ENCODE data around the gene TWF2. TPM values are rescaled to one million over a fixed set of nuclear protein-coding genes. Genes with fewer than 3 reads are reported as not detected.

Gene TWF2
- total RNA-seq, 1 donor from 2014 or later, result 91.1 TPM

DNA sequence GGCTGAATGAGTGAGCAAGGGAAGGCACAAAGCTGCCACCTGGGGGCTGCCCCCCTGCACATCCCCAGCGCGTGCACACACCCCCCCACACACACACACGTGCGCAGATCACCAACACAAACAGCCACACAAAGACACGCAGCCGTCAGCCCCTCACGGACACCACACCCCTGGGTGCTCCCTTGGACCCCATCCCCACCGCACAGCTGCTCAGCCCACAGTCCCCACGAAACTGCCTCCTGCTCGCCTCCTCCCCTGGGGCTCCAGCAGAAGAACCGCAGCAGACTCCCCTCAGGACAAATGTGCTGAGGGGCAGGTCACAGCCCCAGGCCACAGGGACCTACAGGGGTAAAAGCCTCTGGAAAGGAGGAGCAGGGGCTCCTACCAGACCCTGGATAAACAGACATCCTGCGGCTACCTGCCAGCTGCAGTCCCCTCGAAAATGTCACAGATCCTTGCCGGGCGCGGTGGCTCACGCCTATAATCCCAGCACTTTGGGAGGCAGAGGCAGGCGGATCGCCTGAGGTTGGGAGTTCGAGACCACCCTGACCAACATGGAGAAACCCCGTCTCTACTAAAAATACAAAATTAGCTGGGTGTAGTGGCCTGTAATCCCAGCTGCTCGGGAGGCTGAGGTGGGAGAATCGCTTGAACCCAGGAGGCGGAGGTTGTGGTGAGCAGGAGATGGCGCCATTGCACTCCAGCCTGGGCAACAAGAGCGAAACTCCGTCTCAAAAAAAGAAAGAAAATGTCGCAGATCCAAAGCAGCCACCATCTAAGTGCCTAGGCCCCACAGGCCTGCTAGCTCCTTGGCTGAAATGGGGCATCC is 6.5 kb downstream of the TWF2 start:
- Mint-ChIP-seq H3K4me1 (ENCODE audit: low read depth) (peaks cover 21% of the 10 kb centered on the region), H3K27me3 (ENCODE audit: low read depth) (no peaks in the 10 kb centered on the region), H3K27ac (no peak overlapping the region), H3K4me3 (ENCODE audit: low read depth) (no peak overlapping the region), H3K9me3 (no peaks in the 10 kb centered on the region), H3K36me3 (ENCODE audit: low read depth) (peaks cover 52% of the 10 kb centered on the region)
- intact Hi-C loops (cut with micrococcal nuclease), result no loop called here
- no peak for DNase-seq (ENCODE audit: low spot score)

DNA sequence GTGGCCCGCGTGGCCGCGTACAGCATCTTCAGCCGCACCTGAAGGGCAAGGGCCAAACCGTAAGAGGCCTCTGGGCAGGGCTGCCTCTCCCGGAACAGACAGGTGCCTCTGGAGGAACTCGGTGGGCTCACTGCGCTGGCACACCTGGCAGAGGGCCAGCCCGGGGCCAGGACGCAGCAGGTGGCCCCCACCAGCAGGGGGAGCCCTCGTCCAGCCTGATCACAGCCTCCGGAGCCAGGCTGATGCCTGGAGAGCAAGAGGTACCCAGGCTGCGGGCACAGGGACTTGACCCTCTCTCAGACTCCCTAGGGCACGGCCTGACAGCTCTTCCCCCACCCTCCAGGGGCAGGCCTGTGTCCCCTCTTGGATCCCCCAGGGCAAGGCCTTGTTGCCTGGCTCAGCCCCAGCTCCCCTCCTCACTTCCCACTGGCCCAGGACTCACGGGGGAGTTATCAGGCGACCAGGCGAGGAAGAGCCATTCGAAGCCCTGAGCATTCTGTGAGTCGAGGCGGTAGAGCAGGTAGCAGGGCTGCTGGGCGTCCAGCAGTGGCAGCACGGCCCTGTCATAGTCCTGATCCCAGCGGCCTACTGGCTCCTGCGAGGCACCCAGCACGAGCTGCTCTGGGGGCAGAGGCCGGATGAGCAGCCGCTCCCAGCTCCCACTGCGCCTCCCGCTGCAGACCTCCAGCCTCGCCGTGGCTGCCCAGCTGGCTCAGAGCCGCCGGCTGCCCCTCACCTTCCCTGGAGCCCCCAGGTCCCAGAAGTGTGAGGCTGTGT is 7.3 kb downstream of the TWF2 start:
- Mint-ChIP-seq H3K9me3 (no peaks in the 10 kb centered on the region), H3K4me3 (ENCODE audit: low read depth) (no peak overlapping the region), H3K36me3 (ENCODE audit: low read depth) (peaks cover 52% of the 10 kb centered on the region), H3K27me3 (ENCODE audit: low read depth) (no peaks in the 10 kb centered on the region), H3K4me1 (ENCODE audit: low read depth) (peaks cover 19% of the 10 kb centered on the region), H3K27ac (peak overlapping the region; percentile 63)
- intact Hi-C loops (cut with micrococcal nuclease), result loop anchor here (1.0 kb wide), 1 partner anchor 108 kb away; no protein-coding TSS in a partner anchor
- DNase-seq (ENCODE audit: low spot score), result peak; percentile 75

DNA sequence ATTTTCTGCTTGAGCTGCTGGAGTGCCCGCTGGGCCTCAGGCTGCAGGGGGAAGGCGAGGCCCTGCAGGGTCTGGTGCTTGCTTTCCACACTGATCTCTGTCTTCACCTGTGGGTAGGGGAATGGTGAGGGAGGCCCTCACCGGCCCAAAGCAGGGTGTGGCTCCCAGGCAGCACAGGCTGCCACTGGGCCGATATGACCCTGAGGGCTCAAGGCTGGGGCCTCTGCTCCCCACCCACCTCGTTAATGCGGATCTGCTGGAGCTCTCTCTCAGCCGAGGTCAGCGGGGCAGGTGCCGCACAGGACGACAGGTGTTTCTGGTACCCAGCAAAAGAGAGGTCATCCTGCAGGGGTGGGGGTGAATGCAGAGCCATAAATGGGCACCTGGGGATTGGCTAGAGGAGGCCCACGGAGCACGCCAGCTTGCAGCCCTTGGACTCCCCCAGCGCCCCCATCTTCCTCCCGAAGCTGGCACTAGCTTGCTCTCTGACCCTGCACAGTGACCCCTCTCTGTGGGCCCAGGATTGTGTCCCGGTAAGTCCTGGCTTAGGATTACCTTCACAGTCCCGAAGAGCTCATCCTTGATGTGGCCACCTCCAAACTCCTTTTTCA is 8.0 kb downstream of the TWF2 start:
- intact Hi-C loops (cut with micrococcal nuclease), result loop anchor here (1.0 kb wide), 1 partner anchor 108 kb away; no protein-coding TSS in a partner anchor
- Mint-ChIP-seq H3K27ac (no peak overlapping the region), H3K36me3 (ENCODE audit: low read depth) (peaks cover 52% of the 10 kb centered on the region), H3K9me3 (no peaks in the 10 kb centered on the region), H3K4me3 (ENCODE audit: low read depth) (no peak overlapping the region), H3K4me1 (ENCODE audit: low read depth) (peaks cover 21% of the 10 kb centered on the region), H3K27me3 (ENCODE audit: low read depth) (no peaks in the 10 kb centered on the region)
- no peak for DNase-seq (ENCODE audit: low spot score)

DNA sequence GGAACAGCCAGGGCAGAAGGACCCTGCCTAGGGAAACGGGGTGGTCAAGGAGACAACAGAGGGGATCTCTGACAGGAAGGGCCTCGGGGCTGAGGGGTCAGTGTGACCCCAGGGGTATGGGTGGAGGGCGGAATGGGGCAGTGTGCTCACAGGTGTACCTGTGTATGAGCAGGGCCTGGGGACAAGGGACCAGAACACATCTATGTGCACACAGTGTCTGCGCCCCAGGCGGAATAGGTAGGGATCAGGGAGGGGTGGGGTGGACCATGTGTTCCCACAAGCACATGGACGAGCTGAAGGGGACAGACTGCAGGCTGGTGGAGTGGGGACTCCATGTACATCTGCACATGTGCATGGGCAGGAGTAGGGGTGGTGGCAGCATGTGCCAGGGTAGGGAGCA is 8.5 kb downstream of the TWF2 start:
- no peak overlapping the region for H3K4me3 Mint-ChIP-seq (ENCODE audit: low read depth)
- peaks cover 26% of the 10 kb centered on the region for H3K4me1 Mint-ChIP-seq (ENCODE audit: low read depth)
- intact Hi-C loops (cut with micrococcal nuclease), result no loop called here

DNA sequence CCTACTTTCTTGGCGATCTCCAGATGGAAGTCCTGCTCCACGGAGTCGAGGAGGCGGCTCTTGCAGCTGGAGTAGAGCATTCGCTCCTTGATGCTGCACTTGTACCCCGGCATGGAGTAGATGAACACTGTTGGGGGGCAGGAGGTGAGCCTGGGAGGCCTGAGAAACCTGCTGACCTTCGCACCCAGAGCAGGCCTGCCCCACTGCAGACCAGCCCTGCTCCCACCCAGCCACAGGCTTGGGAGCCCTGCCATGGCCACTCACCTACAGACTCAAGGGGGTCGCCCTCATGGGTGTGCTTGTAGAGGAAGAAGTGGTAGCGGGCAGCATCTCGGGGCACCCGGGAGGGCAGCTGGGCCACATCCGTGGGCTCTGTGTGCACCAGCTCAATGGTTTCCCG is 9.3 kb downstream of the TWF2 start:
- H3K36me3 Mint-ChIP-seq (ENCODE audit: low read depth), result peaks cover 45% of the 10 kb centered on the region
- intact Hi-C loops (cut with micrococcal nuclease), result no loop called here
- H3K27ac Mint-ChIP-seq, result no peak overlapping the region
- DNase-seq (ENCODE audit: low spot score), result no peak
- no peaks in the 10 kb centered on the region for H3K27me3 Mint-ChIP-seq (ENCODE audit: low read depth)
- no peak overlapping the region for H3K4me3 Mint-ChIP-seq (ENCODE audit: low read depth)
- peaks cover 29% of the 10 kb centered on the region for H3K4me1 Mint-ChIP-seq (ENCODE audit: low read depth)
- no peaks in the 10 kb centered on the region for H3K9me3 Mint-ChIP-seq

More for the DNA sequence above, 8.5 kb downstream of the TWF2 start:
- Mint-ChIP-seq H3K27me3 (ENCODE audit: low read depth) (no peaks in the 10 kb centered on the region), H3K27ac (no peak overlapping the region), H3K36me3 (ENCODE audit: low read depth) (peaks cover 47% of the 10 kb centered on the region), H3K9me3 (no peaks in the 10 kb centered on the region)
- no peak for DNase-seq (ENCODE audit: low spot score)

DNA sequence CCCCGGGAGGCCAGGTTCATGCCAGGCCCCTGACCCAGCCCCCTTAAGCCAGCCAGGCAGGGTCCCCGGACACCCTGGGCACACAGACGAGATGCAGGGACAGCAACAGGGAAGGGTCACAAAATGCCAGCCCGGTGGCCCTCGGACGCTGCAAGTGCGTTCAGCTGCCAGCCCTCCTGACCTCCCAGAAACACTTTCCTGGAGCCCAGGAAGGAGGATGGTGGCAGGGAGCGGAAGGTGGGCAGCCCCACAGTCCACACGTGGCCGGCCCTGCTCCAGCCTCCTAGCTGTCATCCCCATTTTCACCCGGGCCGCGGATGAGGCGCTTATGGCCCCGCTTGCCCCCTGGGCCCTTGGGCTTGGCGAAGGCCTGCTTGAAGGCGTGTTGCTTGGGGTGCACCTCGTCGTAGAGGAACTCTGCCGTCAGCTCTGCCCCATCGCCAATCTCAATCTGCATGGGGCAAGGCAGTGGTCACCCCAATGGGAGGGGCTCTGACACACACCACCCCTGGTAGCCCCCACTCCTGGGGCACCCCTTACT is 10.1 kb downstream of the TWF2 start:
- Mint-ChIP-seq H3K36me3 (ENCODE audit: low read depth) (peaks cover 43% of the 10 kb centered on the region), H3K27ac (no peak overlapping the region), H3K27me3 (ENCODE audit: low read depth) (no peaks in the 10 kb centered on the region), H3K4me1 (ENCODE audit: low read depth) (peaks cover 28% of the 10 kb centered on the region), H3K4me3 (ENCODE audit: low read depth) (no peak overlapping the region), H3K9me3 (no peaks in the 10 kb centered on the region)
- DNase-seq (ENCODE audit: low spot score), result no peak
- intact Hi-C loops (cut with micrococcal nuclease), result no loop called here

DNA sequence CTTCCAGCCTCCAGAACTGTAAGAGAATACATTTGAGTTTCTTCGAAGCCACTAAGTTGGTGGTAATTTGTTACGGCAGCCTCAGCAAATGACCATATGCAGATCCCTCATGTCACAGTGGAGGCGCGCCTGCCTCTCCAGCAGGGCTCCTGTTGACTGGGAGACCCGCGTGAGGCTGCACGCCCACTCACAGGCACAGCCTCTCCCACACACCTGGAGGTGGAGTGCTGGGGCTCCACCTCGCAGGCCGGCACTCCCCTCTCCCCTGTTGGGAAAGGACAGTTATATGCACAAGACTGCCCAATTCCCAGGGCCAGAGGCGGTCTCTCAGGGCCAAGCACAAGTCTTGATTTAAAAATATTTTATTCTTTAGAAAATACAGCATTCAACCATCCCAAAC is 10.7 kb downstream of the TWF2 start:
- intact Hi-C loops (cut with micrococcal nuclease), result no loop called here

DNA sequence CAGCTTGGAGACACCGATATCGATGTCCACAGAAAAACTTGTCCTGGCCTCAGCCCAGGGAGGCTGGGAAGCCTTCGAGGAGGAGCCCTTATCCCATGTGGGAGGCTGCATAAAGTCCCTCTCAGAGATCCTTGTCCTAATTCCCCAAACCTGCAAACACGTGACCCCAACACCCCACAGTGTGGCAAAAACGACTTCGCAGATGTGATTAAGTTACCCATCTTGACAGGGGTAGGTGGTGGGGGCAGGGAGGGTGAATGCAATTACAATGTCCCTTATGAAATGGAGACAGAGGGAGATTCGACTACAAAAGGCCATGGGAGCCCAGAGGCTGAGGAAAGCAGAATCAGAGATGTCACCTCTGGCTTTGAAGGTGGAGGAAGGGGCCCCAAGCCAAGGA is 11.2 kb downstream of the TWF2 start:
- H3K4me3 Mint-ChIP-seq (ENCODE audit: low read depth), result no peak overlapping the region
- intact Hi-C loops (cut with micrococcal nuclease), result no loop called here
- DNase-seq (ENCODE audit: low spot score), result no peak
- no peak overlapping the region for H3K27ac Mint-ChIP-seq
- peaks cover 29% of the 10 kb centered on the region for H3K4me1 Mint-ChIP-seq (ENCODE audit: low read depth)
- H3K36me3 Mint-ChIP-seq (ENCODE audit: low read depth), result peaks cover 38% of the 10 kb centered on the region
- no peaks in the 10 kb centered on the region for H3K27me3 Mint-ChIP-seq (ENCODE audit: low read depth)
- H3K9me3 Mint-ChIP-seq, result no peaks in the 10 kb centered on the region

More for the DNA sequence above, 10.7 kb downstream of the TWF2 start:
- Mint-ChIP-seq H3K4me1 (ENCODE audit: low read depth) (peaks cover 28% of the 10 kb centered on the region), H3K36me3 (ENCODE audit: low read depth) (peaks cover 39% of the 10 kb centered on the region), H3K9me3 (no peaks in the 10 kb centered on the region), H3K27me3 (ENCODE audit: low read depth) (no peaks in the 10 kb centered on the region), H3K27ac (no peak overlapping the region), H3K4me3 (ENCODE audit: low read depth) (no peak overlapping the region)
- DNase-seq (ENCODE audit: low spot score), result no peak

DNA sequence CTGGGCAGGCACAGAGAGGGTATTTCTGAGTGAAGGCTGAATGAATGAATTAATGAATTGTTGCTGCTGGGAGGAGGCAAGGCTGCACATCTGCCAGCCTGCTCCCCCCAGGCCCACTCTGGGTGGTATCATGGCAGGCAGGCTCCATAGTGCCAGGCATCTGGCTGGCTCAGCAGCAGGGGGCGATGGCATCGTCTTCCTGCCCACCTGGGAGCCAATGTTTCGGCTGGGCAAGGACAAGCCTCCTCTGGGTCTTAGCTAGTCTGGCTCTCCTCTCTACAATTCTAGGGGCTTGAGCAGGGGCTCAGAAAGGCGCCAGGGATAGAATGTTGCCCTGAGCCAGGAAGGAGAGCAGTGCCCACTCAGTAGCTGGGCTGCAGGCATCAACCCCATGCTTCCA is 11.8 kb downstream of the TWF2 start:
- Mint-ChIP-seq H3K36me3 (ENCODE audit: low read depth) (peaks cover 34% of the 10 kb centered on the region), H3K9me3 (no peaks in the 10 kb centered on the region), H3K27ac (peak overlapping the region; percentile 76), H3K27me3 (ENCODE audit: low read depth) (no peaks in the 10 kb centered on the region), H3K4me3 (ENCODE audit: low read depth) (no peak overlapping the region), H3K4me1 (ENCODE audit: low read depth) (peaks cover 35% of the 10 kb centered on the region)
- intact Hi-C loops (cut with micrococcal nuclease), result no loop called here
- DNase-seq (ENCODE audit: low spot score), result no peak

DNA sequence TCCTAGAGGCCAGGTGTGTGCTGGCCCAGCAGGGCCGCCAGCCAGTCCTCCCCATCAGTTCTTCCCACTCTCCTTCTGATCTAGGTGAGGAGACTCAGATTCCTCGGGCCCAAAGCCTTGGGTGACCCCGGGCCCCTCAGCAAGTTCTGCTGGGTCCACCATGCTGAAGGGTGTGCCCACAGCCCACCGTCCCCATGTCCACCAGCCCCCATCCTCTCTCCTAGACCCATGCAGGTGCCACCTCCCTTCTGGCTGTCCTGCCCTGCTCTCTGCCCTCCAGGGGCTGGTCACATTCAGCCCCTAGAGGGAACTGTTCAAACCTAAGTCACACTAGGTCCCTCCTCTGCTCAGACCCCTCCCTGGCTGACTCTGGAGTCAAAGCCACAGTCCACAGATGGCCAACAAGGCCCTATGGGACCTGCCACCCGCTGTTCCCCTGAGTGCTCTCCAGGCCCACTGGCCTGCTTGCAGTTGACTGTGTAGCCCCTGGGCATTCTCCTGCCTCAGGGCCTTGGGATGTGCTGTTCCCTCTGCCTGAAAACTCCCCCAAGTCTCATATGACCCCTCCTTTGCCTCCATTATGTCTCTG is 12.6 kb downstream of the TWF2 start:
- Mint-ChIP-seq H3K4me3 (ENCODE audit: low read depth) (no peak overlapping the region), H3K27me3 (ENCODE audit: low read depth) (no peaks in the 10 kb centered on the region), H3K36me3 (ENCODE audit: low read depth) (peaks cover 26% of the 10 kb centered on the region), H3K4me1 (ENCODE audit: low read depth) (peaks cover 33% of the 10 kb centered on the region), H3K27ac (peak overlapping the region; percentile 76), H3K9me3 (no peaks in the 10 kb centered on the region)
- intact Hi-C loops (cut with micrococcal nuclease), result no loop called here
- DNase-seq (ENCODE audit: low spot score), result no peak

DNA sequence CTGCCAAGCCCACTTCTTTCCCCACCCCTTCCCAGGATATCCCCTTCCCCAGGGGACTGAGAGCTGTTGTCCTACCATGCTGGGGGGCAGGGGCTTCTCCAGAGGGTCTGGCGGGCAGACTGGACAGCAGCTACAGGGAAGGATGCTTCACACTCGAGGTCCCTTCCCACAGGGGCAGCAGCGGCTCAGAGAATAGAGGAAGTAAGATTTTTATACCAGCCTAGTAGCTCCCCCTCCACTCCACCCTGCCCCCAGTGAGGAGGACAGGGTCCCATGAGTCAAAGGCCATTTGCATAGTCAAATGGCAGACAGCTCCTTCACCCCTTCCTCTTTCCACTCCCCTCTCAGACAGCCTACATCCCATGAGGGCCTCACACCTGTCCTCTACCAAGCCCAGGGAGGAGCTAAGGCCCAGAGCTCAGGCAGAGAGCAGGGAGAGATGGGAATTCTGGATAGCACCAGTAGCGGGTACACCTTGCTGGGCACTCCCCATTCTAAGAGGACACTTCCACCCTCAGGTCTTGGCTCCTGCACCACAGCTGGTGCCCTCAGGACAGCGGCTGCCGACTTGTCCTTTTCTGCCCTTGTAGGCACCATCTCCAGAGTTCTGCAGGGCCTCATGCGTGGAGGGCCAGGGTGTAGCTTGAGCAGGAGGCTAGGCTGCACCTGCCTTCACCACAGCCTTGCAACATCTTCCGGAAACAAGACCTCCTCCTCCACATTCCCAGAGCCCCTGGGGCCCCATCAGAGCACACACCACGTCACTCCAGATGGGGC is 13.3 kb downstream of the TWF2 start, which contains the start of gene TLR9:
TLR9 (minus strand) TSS at position 194 of the 777 bp plus-strand sequence; CDS start at position 78, 116 bp downstream.
- intact Hi-C loops (cut with micrococcal nuclease), result no loop called here
- no peaks in the 10 kb centered on the region for H3K27me3 Mint-ChIP-seq (ENCODE audit: low read depth)
- no peak within 1 kb of the TSS for H3K4me3 Mint-ChIP-seq (ENCODE audit: low read depth)
- H3K4me1 Mint-ChIP-seq (ENCODE audit: low read depth), result peaks cover 36% of the 10 kb centered on the region
- peaks cover 22% of the 10 kb centered on the region for H3K36me3 Mint-ChIP-seq (ENCODE audit: low read depth)
- no peaks in the 10 kb centered on the region for H3K9me3 Mint-ChIP-seq
- no peak for DNase-seq (ENCODE audit: low spot score)
- H3K27ac Mint-ChIP-seq, result peak within 1 kb of the TSS; percentile 76
